ENCODE data around the gene CCND2.
"Not testable (repeated sequence)": the region's sequence is repeated elsewhere in the genome, so short reads cannot be mapped to it uniquely, and the experiment has no call there.

Gene CCND2

DNA sequence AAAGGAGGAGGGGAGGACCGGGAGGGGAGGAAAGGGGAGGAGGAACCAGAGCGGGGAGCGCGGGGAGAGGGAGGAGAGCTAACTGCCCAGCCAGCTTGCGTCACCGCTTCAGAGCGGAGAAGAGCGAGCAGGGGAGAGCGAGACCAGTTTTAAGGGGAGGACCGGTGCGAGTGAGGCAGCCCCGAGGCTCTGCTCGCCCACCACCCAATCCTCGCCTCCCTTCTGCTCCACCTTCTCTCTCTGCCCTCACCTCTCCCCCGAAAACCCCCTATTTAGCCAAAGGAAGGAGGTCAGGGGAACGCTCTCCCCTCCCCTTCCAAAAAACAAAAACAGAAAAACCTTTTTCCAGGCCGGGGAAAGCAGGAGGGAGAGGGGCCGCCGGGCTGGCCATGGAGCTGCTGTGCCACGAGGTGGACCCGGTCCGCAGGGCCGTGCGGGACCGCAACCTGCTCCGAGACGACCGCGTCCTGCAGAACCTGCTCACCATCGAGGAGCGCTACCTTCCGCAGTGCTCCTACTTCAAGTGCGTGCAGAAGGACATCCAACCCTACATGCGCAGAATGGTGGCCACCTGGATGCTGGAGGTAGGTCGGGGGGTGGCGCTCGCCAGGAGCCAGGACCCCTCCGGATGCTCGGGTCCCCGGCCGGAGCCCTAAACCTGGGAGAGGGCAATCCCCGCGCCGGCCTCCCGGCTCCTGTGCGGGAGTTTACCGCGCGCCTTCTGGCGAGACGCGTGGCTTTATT is at the start of gene CCND2:
Gene CCND2 (plus strand): TSS at position 111 of the 744 bp plus-strand sequence. CDS start 279 bp downstream, at position 390.
- no peak for DNase-seq (ENCODE audit: low read depth)

DNA sequence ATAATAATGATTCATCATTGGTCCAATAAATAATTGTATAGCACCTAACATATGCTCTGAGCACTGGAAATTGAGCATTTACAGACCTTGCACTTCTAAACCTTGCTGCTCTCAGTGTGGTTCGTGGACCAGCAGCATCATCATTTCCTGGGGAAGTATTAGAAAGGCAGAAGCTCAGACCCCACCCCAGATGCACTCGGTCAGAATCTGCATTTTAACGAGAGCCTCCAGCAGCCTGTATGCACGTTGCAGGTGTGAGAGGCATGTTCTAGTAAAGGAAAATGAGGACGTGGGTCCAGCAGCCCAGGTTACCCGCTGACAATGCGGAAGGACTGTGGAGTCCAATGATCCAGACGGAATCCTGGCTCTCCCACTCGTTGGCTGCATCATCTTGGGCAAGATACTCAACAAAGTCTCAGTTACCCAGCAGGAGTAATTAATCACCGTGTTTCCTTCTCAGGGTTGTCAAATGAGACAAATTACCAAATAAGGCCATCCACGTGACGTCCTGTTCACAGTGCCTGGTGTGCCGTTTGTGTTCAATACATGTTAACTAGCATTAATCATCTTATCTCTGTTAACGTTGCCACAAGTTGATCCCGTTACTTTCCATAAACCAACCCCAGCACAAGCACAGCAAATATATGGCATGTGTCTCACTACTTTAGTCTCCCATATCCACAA is 49.2 kb upstream of the CCND2 start:
- no peak for DNase-seq (ENCODE audit: low read depth)

DNA sequence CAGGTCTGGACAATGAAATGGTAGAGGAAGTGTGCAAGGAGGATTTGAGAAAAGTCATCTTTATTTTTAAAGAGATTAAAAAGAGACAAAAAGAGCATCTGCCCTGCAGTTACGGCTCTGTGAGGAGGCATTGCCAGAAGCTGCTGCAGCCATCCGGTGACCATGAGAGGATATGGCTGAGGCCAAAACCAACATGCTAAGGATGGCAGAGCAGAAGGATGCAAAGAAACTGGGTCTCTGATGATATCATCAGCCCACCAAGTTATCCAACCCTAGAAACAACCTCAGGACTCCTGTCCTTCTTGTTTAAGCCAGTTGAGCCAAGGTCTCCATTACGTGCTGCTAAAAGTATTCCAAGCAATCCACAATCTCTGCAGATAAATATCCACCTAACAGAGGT is 48.0 kb upstream of the CCND2 start:
- DNase-seq (ENCODE audit: low read depth): no peak

DNA sequence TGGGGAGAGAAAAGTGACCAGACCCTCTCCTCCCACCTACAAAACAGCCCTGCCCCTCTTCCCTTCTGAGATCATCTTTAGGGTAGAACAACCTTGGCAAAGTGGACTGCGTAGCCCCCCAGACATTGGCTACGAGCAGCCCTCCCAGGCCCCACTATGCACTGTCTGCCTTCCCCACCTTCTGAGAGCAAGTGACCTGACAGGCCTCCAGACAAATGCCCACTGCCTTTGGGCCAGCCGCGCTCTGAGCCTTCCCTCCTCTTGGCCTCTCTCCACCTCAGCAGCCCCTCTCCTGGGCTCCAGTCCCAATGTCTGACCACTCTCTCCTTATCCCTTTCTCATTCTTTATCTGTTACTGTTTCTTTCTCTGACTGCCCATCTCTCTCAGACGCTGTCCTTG is 46.5 kb upstream of the CCND2 start:
- DNase-seq (ENCODE audit: low read depth): no peak

DNA sequence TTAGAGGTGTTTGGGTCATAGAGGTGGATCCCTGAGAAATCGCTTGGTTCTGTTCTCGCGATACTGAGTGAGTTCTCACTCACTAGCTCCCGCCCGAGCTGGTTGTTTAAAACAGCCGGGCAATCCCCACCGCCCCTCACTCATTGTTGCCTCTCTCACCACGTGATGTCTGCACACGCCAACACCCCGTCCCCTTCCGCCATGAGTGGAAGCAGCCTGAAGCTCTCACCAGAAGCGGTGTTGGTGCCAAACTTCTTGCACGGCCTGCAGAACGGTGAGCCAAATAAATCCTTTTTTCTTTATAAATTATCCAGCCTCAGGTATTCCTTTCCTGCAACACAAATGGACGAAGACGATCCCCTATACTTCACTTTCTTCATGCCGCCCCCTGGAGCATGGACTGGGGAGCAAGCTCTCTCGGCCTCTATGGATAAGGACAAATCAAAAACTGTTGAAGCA is 45.4 kb upstream of the CCND2 start:
- DNase-seq (ENCODE audit: low read depth): no peak

DNA sequence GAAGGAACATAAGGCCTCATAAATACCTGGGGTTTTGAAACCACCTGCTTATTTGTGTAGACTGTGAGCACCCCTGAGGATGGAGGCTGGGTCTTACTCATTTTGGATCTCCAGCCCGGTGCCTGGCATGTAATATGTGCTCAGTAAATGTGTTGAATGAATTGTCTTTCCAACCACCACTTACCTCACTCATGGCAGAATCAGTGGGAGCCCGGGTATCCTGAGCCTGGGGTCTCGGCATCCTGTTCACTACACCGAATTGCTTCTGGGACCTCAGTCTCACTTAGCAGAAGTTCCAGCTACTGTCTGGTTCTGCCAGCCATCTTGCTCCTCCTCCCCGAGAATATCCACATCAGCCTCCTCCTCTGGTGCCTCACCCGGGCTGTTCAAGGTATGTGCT is 43.0 kb upstream of the CCND2 start:
- DNase-seq (ENCODE audit: low read depth): no peak

DNA sequence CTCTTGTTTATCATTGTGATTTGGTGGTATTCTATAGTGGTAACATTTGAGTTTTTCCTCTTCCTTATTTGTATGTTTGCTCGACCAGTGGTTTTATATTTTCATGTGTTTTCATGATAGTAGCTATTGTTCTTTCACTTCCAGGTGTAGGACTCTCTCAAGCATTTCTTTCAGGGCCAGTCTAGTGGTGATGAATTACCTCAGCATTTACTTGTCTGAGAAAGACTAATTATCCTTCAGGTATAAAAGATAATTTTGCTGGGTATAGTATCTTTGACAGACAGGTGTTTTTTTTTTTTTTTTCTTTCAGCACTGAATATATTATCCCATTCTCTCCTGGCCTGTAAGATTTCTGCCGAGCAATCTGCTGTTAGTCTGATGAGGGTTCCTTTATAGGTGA is 35.0 kb upstream of the CCND2 start:
- DNase-seq (ENCODE audit: low read depth): no peak

DNA sequence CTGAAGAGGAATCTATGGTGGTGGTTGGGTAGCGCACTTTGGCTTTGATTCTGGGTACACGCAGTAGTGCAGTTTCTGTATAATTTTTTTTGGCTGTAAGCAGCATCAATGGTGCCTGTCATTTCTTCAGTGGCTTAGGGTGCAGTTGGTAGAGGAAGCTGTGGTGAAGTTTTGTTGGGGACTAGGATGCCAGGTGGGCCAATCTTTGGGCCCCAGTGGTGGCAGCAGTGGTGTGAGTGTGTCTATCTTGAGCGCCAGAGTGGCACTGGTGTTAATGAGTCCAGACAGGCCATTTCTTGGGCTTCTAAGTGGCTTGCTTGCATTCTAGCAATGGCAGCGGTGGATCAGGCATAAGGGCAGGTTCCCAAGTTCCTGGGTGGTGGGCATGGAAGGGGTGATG is 33.8 kb upstream of the CCND2 start:
- DNase-seq (ENCODE audit: low read depth): no peak

DNA sequence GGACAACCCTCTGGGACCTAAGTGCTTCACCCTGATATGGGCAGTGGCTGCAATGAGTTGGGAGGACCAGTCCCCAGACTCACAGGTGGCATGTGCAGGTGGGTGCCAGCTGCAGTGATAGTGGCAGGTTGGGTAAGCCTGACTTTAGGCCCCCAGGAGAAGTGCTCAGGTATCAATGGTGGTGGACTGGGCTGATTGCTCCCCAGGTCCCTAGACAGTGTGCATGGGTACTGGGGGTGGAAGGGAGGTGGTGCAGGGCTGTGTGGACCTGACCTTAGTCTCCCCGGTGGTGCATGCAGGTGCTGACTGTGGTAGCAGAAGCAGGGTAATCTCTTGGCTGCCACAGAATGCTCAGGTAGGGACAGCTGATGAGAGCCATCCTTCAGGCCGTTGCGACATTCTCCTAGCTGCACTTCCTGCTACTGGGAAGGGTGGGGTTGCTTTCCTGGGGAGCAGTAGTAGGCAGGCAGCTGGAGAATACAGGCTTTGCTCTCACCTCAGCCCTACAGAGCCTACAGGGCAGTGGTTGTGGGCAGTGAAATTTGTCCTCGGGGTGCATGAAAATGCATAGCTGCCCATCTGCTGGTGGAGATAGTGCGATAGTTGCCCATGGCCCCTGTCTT is 33.3 kb upstream of the CCND2 start:
- no peak for DNase-seq (ENCODE audit: low read depth)

DNA sequence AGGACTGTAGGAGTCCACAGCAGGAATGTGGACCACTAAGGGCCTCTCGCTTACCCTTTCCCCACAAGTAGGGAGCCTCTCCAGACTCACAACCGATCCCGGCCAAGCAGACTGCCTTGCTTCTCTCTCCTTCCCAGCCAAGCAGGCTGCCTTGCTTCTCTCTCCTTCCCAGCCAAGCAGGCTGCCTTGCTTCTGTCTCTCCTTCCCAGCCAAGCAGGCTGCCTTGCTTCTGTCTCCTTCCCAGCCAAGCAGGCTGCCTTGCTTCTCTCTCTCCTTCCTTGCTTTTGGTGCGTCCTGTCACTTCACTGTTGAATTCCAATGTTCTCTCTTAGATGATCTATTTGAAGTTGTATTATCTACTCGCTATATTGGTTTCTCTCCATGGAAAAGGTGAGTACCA is 32.6 kb upstream of the CCND2 start:
- DNase-seq (ENCODE audit: low read depth): no peak

DNA sequence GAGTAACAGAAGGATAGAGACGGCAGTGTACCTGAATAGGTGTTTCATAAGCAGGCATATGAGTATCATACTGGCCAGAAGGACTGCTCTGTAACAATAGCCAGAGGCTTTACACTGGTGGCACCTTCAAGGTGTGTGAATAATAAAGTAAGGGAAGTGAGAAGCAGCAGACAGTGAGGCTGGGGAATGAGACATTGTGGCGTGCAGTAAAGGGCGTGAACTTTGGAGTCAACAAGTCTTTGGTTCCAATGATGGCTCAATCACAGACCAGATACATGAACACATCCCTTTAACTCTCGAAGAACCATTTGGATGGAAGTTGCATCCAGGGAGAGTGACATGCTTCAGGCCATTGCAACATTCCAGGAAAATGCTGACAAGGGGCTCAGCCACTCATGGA is 32.0 kb upstream of the CCND2 start:
- DNase-seq (ENCODE audit: low read depth): no peak

DNA sequence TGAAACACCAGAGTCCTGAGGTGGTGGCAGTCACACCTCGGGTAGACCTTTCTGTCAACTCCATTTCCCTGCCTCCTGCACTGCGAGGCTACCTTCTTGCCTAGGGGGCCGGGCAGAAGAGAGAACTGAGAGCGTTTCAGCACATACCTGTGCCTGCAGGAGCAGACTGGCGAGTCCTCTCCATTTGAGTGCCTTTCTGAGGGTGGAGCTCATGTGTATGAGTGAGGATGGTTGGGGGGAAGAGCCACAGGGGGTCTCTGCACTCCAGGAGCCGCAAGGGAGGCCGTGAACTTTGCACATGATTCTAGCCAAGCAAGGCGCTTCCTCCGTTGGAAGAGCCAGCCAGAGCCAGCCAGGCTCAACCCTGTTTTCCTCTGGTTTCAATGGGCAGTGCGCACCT is 31.0 kb upstream of the CCND2 start:
- DNase-seq (ENCODE audit: low read depth): no peak

DNA sequence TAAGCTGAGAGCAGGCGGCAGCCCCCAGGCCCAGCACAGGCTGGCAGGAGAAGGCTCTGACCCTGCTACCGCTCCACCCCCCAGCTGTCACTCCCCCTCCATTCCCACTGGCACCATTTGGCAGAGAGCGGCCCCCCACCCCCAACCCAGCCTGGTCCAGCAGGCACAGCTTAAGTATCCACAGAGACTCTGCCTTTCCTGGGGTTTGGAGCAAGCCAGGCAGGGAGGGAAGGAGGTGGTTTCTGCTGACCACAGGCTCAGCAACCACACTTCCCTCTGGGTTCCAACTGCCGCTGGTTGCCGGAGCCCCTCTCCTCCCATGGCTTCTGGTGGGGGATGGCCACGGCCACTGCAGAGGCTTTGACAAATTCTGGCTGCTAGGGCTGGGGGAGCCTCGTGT is 30.5 kb upstream of the CCND2 start:
- no peak for DNase-seq (ENCODE audit: low read depth)

DNA sequence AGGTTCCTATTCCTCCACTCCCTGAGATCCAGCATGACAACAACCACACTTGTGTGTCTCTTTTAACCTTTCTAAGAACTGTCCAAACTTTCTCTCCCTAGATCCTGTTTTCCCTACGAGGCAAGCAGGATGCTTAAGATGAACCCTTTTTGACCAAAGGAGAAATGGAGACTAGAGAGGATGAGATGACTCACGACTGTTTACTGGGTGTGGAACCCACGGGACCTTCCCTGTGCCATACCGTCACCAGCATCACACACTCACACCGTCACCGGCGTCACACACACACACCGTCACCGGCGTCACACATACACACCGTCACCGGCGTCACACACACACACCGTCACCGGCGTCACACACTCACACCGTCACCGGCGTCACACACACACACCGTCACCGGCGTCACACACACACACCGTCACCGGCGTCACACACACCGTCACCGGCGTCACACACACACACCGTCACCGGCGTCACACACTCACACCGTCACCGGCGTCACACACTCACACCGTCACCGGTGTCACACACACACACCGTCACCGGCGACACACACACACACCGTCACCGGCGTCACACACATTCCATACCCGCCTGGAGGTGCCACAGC is 30.0 kb upstream of the CCND2 start:
- not testable (repeated sequence) for DNase-seq (ENCODE audit: low read depth)

DNA sequence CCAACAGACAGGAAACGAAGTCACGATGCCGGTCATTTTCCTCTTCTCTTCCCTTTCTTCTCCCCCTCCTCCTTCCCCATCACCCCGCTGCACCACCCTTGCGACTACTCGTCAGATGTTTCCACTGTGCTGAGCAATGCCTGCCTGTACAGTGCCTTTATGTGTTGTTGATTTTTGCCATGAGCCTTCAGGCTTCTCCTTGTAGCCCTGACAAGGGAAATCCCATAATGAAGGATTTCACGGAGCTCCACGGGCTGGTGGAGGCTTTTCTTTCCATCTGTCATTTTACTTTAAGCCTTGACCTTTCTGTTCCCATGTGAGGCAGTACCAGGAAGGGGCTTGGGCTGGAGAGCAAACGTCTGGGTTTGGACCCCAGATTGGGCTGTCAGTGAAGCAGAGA is 28.7 kb upstream of the CCND2 start:
- no peak for DNase-seq (ENCODE audit: low read depth)

DNA sequence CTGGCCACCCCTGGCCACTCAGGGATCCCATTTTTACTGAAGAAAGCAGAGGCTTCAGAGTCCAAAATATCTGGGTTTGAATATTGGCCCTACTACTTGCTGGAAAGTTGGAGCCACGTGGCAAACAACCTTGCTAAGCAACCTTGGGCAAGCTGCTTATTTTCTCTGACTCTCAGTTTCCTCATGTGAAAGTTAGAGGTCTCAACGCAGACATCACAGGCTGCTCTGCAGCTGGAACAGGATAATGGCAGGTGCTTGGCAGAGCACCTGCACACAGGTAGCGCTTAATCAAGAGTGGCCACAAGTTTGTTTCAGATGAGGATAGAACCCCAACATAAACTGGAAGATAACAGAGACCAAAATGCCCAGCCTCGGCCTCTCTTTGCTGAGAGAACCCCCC is 28.1 kb upstream of the CCND2 start:
- DNase-seq (ENCODE audit: low read depth): no peak

DNA sequence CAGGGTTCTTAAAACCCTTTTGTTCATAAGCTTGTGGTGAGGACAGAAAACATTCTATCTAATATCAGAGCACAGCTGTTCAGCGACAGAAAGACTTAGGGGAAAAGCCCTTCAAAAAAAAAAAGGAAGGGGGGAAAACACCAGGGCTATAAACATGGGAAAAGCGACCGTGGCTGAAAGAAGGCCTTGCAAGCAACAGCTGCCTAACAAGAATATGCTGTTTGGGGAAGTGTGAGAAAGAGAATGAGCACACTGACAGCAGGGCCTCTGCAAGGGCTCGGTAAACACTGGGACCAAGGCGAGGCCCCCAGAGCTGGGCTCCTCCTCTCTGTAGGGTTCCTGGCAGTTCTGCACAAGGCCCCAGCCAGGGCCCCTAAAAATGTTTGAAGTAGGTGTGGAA is 27.4 kb upstream of the CCND2 start:
- no peak for DNase-seq (ENCODE audit: low read depth)

DNA sequence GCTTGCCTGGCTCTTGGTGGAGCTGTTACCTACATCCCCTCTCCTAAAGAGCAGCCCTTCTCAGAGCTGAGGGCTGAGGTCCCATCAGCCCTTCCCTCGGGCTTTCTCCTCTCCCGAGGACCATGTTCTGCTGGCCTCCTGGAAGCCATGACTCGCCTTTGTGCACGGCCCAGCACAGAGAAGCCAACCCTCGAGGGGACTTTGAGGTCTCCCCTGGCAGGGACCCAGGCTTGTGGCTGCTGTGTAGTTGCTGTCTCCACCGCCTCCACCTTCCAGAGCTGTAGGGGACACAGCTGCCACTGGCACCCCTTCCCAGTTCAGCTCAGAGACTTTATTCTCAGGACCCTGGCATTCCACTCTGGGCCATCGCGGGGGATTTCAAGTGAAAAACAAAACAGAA is 22.9 kb upstream of the CCND2 start:
- no peak for DNase-seq (ENCODE audit: low read depth)

DNA sequence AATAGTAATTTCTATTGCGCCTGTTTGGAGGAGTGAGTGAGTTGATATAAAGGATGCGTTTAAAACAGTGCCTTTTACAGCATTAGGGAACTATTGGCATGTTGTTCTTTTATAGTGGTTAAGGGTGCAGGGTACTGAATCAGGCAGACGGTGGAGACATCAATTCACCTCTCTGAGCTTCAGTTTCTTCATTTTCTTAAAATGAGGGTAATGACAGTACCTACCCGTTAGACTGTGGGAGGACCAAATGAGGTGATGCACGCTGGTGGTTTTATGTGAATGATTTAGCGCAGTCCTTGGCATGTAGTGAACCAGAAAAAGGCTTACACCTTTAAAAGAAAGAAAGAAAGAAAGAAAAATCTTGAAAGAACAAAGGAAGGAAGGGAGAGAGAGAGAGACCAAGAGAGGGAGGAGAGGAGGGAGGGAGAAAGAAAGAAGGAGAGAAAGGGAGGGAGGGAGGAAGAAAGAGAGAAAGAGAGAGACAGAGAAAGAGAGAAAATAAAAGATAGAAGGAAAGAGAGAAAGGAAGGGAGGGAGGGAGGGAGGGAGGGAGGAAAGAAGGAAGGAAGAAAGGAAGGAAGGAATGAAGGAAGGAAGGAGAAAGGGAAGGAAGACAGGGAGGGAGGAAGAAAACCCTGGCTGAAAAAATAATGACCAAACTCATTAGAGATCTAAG is 22.2 kb upstream of the CCND2 start:
- DNase-seq (ENCODE audit: low read depth): no peak

DNA sequence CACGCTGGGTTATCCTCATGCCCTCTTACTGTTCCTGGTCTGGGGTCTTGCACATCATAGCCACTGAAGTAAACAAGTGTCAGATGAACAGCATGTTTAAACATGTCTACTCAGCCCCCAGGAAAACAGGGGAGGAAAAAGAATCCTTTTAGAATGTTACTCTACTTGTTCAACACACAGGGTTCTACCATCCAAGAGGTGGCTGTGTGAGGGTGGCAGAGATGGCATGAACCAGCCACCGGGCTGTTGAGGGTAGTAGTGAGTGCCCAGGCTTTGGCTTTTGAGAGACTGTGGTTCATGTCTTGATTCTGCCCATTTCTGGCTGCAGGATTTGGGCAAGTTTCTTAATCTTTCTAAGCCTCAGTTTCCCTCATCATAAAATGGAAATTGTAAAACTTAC is 21.6 kb upstream of the CCND2 start:
- DNase-seq (ENCODE audit: low read depth): no peak

DNA sequence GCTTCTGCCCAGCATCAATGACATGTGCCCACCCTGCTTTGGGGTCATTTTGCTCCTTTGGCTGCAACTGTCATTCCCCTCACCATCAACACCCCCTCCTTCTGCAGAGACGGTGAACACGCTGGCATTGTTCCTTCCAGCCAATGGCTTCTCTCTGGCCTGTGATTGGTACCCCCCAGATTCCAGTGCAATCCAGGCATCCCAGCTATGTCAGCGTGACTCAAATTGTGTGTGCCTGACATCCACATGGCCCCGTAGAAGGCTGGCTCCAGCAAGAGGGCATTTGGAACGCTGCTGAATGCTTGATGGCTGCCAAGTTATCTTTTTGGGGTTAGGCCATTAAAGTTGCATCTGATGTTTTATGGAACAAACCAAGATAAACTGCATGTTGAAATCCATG is 21.0 kb upstream of the CCND2 start:
- no peak for DNase-seq (ENCODE audit: low read depth)

DNA sequence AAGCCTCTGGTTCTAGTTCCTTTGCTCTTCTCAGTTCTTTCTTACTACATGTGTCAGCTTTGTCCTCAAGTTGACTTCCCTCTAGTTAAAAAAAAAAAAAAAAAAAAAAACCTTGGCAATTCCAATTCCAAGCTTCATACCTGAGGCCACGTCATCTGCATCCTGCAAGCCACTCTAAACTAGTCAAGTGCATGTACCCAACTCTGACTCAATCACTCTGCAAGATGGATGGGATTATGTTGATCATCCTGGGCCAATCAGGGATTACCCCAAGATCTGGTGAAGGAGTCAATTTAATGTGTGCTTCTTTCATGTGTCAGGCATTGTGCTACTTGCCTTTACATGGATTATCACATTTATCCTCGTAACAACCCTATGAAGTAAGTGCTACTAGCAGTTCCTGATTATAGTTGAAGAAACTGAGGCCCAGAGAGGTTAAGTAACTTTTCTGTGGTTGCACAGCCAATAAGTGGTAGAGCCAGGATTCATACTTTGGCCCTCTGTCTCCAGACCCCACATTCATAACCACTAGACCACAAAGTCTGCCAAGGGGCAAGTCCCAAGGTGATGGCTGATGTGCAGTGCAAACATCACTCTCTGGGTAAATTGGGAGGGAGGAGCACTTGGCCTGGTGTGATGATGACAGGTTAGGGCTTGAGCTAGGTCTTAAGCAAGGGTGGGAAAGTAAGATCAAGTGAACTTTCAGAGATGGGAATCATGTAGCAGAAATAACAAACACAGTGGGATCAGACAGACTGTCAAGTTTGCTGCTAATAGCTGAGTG is 17.3 kb upstream of the CCND2 start:
- DNase-seq (ENCODE audit: low read depth): no peak

Data from stimulated activated CD8-positive, alpha-beta memory T cell treated with anti-CD3 and anti-CD28 coated beads, Interleukin-15, amount 100 ng/mL, for 1 hour (primary cell).